ENCODE measurements around the gene SLC25A22.

- TF ChIP-seq POLR2A (IDR thresholded peaks at IDR 0.05) (no peak), CTCF (IDR thresholded peaks at IDR 0.05 in 8 of 11, conservative IDR thresholded peaks at IDR 0.05 in 3 of 11) (no peak), POLR2AphosphoS5 (IDR thresholded peaks at IDR 0.05) (no peak)
Measured at GRCh38 chr11:776263-776560, 21.9 kb downstream of the SLC25A22 start.

Measured in spleen (tissue), 7 donors.